Measurements from ENCODE around the gene ARHGEF28. TPM values are rescaled to one million over a fixed set of nuclear protein-coding genes. Genes with fewer than 3 reads are reported as not detected.

Gene ARHGEF28
- total RNA-seq, 4 donors from 2014 or later, result 0.52 to 1.2 (median 0.98) TPM

DNA sequence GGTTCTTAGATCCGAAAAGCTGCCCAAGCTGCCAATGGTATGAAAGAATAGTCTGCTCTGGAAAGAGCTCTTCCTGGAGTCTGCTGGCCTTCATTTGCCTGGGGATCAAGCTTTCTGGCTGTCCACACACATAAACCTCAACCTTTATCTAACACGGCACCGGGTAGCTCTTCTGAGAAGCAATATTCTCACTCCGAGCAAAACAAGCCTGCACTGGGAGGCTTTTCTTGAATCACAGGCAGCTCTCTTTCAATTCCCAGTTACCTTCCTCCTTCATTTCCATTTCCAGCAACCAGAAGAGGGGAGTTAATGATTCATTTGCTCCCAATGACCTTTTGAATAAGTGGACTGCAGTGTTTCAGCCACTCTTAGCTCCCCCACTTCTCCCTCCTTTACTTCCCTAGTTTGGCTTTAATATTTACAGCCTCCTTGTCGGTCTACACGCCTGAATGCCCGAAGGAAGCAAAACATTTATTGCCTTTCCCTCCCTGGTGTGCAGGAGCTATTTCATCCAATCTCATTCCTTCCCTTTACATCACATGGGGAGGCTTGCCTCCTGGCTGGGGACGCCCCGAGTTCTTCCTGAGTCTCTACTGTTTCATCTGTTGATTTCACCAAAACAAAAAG is 187.1 kb downstream of the ARHGEF28 start:
- Histone ChIP-seq H3K27me3 (no peaks in the 10 kb centered on the region), H3K4me3 (no peak overlapping the region), H3K9me3 (no peaks in the 10 kb centered on the region), H3K36me3 (no peaks in the 10 kb centered on the region), H3K27ac (no peak overlapping the region), H3K4me1 (no peaks in the 10 kb centered on the region)
- no peak for ATAC-seq
- TF ChIP-seq POLR2A (IDR thresholded peaks at IDR 0.05), result no peak
- TF ChIP-seq, protein P1, sequence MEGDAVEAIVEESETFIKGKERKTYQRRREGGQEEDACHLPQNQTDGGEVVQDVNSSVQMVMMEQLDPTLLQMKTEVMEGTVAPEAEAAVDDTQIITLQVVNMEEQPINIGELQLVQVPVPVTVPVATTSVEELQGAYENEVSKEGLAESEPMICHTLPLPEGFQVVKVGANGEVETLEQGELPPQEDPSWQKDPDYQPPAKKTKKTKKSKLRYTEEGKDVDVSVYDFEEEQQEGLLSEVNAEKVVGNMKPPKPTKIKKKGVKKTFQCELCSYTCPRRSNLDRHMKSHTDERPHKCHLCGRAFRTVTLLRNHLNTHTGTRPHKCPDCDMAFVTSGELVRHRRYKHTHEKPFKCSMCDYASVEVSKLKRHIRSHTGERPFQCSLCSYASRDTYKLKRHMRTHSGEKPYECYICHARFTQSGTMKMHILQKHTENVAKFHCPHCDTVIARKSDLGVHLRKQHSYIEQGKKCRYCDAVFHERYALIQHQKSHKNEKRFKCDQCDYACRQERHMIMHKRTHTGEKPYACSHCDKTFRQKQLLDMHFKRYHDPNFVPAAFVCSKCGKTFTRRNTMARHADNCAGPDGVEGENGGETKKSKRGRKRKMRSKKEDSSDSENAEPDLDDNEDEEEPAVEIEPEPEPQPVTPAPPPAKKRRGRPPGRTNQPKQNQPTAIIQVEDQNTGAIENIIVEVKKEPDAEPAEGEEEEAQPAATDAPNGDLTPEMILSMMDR (IDR thresholded peaks at IDR 0.05 in 4 of 5, conservative IDR thresholded peaks at IDR 0.05 in 1 of 5), result no peak
- DNase-seq, result no peak
- intact Hi-C loops (cut with DNase I; ENCODE audit: low total_unique reads) (no loop called here), in situ Hi-C loops (cut with MboI; ENCODE audit: low sequenced_read_pairs in 4 of 4) (no loop called here)

DNA sequence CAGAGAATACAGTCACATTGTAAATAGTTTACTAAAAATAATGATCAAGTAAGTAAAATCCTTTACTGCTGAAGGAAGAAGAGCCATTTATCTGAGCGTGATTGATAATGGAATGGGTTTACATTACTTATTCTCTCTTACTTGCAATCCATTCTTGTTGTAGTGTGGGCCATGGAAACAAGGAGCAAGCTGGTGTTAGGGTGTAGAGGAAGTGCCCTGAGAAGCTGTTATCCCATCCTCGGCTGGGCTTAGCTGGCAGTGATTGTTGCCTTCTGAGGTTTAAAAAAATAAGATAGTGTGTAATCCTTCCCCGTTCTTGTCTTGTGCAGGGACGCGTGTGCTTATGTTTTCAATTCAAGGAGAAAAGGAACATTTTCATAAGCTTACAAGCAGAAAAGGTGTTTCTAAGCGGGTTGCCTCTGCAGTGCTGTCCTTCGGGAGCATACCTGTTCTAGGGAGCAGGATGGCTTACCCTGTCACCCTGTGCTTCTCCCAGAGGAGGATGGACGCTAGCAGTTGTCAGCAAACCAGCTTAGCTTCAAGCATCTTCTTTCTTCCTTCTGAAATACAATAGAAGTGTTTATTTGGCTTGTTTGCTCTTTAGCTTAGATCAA is 188.3 kb downstream of the ARHGEF28 start:
- Histone ChIP-seq H3K27ac (no peak overlapping the region), H3K36me3 (no peaks in the 10 kb centered on the region), H3K9me3 (no peaks in the 10 kb centered on the region), H3K4me1 (no peaks in the 10 kb centered on the region), H3K27me3 (no peaks in the 10 kb centered on the region), H3K4me3 (no peak overlapping the region)
- intact Hi-C loops (cut with DNase I; ENCODE audit: low total_unique reads), result no loop called here
- in situ Hi-C loops (cut with MboI; ENCODE audit: low sequenced_read_pairs in 4 of 4), result no loop called here
- DNase-seq, result no peak
- ATAC-seq, result no peak
- TF ChIP-seq, protein P1 (IDR thresholded peaks at IDR 0.05 in 4 of 5, conservative IDR thresholded peaks at IDR 0.05 in 1 of 5), result no peak
- no peak for TF ChIP-seq POLR2A (IDR thresholded peaks at IDR 0.05)

DNA sequence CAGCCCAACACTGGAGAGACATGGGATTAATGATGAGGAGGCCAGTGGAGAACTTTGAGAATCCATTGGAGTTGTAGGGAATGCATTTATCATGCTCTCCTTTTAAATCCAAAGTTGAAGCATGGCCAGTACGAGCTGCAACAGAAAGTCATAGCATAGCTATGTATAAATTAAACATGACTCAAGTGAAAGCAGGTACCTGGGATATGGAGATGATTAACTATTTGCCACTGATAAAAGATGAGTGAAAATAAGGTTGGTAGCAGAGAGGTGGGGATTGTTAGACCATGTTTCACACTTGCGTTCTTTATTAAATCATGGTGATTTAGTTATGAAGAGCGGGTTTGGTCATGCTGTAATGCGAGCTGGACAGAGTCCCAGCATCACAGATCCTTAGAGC is 189.6 kb downstream of the ARHGEF28 start:
- no peaks in the 10 kb centered on the region for H3K36me3 ChIP-seq
- DNase-seq (no peak), ATAC-seq (no peak)
- H3K27ac ChIP-seq, result no peak overlapping the region
- no peak overlapping the region for H3K4me3 ChIP-seq
- H3K4me1 ChIP-seq, result no peaks in the 10 kb centered on the region
- H3K27me3 ChIP-seq, result no peaks in the 10 kb centered on the region
- H3K9me3 ChIP-seq, result no peaks in the 10 kb centered on the region
- in situ Hi-C loops (cut with MboI; ENCODE audit: low sequenced_read_pairs in 4 of 4), result no loop called here
- TF ChIP-seq, protein P1 (IDR thresholded peaks at IDR 0.05 in 4 of 5, conservative IDR thresholded peaks at IDR 0.05 in 1 of 5), result no peak
- no peak for TF ChIP-seq POLR2A (IDR thresholded peaks at IDR 0.05)
- intact Hi-C loops (cut with DNase I; ENCODE audit: low total_unique reads), result no loop called here

DNA sequence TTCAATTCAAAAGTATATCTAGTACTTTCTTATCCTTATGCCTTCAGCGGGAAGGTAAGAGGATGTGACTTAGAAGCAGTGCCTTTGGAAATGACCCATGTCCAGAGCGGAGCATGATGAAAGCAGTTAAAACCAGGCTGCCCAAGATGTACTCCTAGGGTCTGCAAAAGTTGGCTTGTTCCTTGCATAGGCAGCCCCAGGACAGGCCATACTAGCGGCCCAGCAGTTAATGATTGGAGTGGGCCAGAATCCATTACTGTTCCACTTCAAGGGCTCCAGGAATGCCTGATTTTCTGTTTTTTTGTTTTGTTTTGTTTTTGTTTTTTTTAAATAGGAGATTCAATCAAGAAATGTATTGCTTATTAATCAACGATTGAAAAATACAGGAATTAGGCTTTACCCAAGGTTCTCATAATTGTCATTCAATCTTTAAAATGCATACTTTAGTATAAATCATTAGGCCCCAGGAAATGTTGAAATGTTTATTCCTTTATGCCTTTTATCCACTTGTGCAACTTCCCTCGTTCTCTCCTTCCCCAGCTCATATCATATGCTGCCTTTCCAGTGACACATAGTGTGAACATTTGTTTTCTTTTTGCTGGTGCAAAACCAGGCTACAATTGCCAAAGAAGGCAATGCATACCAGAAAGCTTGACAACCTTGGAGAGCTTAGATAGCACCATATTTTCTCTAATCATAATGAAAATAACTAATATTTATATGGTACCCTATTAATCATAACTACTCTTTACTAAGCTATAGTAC is 190.8 kb downstream of the ARHGEF28 start:
- Histone ChIP-seq H3K36me3 (no peaks in the 10 kb centered on the region), H3K27me3 (no peaks in the 10 kb centered on the region), H3K4me3 (no peak overlapping the region), H3K27ac (no peak overlapping the region), H3K9me3 (no peaks in the 10 kb centered on the region), H3K4me1 (no peaks in the 10 kb centered on the region)
- DNase-seq, result no peak
- intact Hi-C loops (cut with DNase I; ENCODE audit: low total_unique reads) (no loop called here), in situ Hi-C loops (cut with MboI; ENCODE audit: low sequenced_read_pairs in 4 of 4) (no loop called here)
- TF ChIP-seq, protein P1 (IDR thresholded peaks at IDR 0.05 in 4 of 5, conservative IDR thresholded peaks at IDR 0.05 in 1 of 5), result no peak
- no peak for TF ChIP-seq POLR2A (IDR thresholded peaks at IDR 0.05)
- ATAC-seq, result no peak
